GM19351 (cell line): Measurements from ENCODE around the gene MYORG.

ENCODE experiments used
- ATAC-seq: cut with Tn5 transposase; IDR thresholded peaks from one replicate; pipeline ENCODE4 v1.9.1; 2021; ENCODE audit warnings: mild to moderate bottlenecking, moderate library complexity; ENCODE audit not compliant: unreplicated experiment

MYORG gene

DNA sequence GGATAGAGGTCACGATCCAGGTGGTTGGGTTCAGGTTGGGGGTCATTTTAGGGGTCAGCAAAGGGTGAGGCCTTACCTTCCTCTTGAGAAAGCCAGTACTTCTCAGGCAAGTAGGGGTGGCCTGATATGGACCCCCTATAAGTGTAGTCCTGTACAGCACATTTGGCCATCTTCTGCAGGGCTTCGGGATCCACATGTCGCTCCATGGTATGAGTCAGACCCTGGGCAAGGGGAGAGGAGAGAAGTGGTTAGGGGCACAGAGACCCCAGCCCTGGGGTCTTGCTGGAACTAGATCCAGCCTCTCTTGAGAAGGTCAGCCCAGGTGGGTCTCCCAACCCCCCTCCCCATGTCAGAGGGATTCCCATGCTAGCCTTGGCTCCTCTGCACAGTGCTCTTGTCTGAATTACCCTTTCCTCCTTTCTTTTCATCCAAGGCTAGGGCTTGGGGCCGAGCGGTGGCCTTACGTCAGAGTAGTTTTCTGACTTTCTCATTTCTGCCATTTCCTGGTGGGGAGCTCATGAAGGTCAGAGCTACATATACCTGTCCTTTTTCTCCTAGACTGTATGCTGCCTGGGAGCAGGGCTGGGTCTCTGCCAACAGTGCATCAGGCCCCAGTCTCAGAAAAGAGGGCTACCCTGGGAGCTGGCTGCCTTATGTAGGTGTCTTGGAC is 9.0 kb upstream of the MYORG start:
- no peak for ATAC-seq

DNA sequence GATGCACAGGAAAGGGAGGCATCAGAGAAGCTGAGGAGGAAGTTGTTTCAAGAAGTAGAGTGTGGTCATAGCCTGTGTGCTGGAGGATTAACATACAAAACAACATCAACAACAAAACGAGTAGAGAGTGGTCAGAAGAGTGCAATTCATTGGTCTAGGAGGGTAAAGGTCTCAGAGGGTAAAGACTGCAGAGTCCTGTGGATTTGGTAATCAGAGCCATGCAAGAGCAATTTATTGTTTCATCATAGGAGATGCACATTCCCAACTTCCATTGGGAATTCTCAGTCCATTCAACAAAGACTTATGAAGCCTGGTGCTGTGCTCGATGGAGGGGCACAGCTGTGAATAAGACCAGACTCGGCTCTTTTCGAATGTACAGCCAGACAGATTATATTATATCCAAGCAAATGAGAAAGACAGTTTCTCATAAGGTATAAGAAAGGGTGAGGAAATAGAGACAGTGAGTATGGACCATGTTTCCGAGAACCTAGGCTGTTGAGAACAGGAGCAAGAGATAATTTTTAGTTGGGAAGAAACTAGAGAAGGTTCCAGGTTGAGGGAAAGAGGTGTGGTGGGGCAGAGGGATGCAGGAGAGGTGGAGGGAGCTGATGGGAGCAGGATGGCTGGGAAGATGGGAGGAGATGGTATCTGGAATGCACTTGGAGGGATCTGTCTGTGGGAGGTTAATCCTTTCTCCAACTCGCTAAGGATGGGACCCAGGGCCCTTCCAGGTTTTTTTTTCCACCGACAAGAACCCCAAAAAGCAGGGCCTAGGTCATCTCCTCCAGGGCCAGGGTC is 7.9 kb upstream of the MYORG start:
- no peak for ATAC-seq

DNA sequence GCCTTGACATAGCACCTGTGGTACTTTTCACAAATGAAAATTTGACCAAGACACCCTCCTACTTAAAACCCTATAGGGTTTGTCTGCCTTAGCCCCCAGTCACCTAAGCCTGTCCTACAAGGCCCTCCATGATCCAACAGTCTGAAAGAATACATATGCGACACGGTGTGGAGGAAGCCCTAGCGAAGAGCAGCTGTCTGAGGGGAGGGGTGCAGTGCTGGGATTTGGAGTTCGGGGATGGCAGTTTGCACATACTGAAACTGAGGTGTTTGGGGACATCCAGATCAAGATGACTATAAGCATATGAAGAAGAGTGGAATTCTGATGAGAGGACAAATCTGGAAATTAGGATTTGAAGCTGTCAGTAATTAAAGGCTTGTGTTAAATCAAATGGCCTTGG is 7.2 kb upstream of the MYORG start:
- ATAC-seq, result no peak

DNA sequence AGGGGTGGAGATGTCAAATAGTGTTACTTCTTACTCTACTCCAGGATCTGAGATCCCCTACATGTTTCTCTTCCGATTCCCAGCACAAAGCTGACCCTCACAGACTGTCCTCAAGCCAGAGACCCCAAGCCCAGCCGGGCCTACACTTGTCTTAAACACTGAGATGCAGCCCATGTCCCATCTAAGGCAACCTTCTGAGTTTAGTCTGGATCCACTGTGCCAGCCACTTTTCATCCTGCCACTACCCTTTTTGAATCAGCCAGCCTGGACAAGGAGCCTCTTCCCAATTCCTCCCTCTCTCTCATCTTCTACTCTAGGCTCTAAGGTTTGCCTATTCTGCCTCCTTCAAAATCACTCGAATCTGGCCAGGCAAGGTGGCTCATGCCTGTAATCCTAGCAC is 6.2 kb upstream of the MYORG start:
- no peak for ATAC-seq

DNA sequence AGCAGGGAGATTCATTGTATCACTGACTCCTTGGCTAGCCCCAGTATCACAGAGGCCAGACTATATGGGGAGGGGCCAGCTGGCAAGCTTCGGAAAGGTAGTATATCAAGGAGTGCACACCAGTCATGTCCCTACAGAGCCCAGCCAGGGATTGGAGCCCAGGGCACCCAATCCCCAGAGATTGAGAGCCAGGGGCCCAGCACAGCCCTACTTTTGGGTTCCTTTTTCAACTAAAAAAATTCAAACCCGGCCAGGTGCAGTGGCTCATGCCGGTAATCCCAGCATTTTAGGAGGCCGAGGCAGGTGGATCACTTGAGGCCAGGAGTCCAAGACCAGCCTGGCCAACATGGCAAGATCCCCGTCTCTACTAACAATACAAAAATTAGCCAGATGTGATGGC is 5.4 kb upstream of the MYORG start:
- ATAC-seq, result no peak

DNA sequence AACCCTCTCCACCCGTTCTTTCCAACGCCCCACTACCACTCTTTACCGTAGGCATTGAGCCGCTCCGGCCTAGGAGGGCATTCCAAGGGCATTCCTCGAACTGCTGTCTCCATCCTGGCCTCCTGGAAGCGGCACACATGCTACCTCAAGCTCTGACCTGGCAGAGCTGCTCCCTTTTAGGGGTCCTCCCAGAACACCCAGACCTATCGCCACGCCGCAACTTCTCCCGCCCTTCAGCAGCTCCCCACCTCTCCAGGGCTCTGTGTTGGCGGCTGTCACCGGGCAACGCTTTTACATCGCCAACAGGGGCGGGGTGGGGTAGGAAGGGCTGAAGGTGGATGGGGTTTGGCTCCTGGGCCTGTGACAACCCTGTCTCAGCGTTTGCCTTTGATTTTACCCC is 4.6 kb upstream of the MYORG start:
- no peak for ATAC-seq

DNA sequence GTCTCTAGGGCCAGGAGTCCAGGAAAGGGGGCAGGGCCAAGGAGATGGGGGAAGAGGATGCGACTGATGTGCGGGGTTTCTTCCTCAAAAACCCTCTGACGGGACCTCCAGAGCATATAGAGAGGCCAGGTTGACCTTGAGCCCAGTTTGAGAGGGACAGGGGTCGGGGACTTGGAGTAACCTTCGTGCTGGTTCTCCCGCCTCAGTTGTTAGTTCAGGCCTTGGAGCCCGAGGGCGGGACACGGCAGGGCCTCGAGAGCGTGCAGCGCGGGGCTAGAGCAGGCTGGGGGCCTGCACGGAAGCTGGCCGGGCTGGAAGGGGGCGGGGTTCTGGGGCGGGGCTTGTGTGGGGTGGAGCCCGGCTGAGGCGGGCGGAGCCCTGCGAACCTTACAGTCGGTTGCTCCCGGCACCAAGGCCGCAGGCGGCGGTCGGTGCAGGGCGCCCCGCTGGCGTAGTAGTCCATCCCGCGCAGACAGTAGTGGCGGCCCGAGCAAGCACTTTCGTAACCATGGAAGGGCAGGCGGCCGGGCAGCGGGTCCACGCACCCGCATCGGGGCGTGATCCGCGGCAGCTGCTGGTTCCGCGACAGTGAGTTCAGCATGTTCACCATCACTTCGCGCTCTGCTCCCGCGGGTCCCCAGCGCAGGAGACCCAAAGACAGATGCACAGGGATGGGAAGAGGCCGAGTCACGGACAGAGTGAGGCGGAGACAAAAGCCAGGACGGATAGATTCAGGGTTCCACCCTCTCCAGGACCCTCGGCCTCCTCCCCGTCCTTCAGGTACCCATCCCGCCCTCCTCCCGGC is 4.0 kb upstream of the MYORG start:
- peak; percentile 43 for ATAC-seq

DNA sequence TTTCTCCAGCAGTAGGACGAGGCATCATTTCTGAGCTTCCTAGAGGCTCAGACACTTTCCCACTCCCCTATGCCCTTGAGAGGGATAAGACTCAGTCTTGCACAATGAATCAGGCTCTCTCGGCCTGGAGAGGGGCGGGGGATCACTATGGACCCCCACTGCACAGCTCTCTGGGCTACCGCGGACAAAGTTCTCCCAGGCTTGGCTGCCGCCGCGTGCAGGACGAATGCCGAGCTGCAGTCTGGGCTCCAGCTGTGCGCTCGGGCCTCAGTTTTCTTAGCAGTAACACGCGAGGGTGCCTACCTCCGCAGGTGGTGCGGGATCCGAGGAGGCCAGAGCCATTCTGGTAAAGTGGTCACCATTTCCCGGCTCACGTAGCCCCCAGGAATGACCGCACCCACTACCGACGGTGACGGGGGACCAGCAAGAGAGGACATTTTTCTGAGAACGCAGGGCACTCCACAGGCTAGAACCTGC is 3.4 kb upstream of the MYORG start:
- ATAC-seq, result no peak

DNA sequence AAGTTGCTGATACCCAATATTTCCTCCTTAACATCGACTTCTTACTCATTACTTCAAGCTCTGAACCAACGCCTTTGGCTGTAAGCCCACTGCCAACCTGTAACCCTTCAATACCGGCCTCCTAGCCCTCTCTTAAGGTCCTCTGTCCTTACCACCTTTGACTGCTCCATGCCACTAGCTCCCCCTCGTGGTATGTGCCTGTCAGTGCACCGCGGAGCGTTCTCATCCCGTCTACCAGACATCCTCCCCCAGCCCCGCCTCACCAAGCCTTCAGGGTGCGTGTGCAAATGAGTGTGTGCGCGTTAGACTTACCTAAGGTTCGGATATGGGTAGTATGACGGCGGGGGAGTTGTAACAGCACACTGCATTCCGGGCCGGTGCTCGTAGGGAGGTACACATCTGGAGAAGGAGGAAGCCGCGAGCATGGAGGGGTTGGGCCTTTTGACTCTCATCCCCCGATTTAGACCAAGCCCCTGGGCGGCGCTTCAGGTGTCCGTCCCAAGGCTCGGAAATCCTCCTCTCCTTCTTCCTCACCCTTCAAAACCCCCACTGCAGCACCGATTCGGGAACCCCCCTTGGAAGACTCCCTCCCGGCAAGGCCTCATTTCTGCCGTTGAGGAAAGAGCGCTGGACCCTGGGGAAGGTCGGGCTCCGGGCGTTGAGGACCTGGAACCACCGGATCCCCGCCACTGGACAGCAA is 2.8 kb upstream of the MYORG start:
- peak; percentile 24 for ATAC-seq

DNA sequence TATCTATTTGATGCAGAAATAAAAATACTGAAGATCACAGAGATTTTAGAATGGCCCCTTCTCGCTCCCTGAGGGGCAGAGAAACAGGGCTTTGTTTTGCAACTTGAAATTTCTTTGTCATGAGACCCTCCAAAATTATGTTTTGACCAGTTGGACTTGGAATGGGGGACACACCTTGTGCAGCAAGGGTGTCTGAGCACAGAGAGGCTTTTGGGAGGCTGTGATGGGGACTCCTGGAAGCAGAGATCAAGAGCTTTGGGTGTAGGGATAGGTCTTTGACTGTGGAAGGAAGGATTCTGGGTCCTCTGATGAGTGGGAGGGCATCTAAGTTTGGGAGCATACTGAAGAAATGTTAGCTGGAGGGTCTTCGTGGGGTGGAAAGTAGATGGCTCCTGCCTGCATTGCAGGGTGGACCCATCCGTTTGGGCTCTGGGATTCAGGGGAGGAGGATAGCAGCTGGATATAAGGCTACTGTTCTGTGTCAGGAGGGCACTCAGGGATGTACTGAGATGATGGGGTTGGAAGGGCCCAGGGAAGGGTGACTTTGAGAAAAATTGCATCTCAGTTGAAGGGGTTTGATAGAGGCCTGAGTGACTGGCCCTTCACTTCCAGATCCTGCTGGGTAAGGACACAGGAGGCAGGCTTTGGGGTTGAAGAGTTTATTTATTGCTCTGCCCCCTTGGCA is 1.8 kb upstream of the MYORG start:
- ATAC-seq, result no peak

DNA sequence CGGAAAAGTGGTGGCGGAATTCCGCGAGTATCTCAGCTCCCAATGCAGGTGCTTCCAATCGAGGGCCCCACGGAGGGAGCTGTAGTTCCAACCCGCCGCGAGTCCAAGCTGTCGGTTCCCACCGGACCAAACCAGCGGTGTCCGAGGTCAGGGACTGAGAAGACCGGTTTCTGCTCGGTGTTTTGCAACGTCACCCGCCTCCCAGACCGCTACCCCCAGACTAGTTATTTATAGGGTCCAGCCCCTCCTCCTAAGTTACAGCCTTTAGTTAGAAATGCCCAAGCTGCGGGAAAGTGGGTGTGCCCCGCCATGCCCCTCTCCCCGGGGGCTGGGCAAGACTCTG is 677 bp upstream of the MYORG start:
- ATAC-seq, result no peak

DNA sequence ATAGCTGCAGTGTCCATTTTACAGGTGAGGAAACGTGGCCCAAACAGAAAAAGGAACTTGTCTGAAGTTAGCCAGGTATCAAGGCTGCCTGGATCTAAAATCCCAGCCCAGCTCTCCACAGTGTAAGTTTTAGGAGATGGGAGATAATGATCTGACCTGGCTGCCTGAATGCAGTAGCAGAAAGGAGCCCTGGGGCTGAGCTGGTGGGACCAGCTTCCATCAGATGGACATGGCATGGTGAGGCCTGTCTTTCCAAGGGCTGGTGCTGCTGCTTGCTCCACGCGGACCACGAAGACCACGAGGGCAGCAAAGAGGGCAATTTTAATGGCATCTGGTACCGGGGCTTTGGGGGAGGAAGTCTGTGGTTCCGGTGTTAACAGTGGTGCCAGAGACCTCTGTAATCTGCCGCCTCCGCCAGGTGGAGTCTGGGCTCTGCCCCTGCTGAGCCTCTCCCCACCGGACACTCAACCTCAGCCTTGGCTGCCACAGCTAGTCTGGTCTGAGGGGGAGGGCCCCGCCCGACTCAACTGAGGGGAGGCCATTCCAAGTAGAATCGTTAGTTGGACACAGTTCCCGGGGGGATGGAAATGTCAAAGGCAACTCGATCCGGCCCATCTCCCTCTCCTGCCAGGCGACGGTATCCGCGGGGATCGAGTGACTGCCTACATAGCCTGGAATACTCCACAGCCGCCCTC is 650 bp downstream of the MYORG start:
- no peak for ATAC-seq

DNA sequence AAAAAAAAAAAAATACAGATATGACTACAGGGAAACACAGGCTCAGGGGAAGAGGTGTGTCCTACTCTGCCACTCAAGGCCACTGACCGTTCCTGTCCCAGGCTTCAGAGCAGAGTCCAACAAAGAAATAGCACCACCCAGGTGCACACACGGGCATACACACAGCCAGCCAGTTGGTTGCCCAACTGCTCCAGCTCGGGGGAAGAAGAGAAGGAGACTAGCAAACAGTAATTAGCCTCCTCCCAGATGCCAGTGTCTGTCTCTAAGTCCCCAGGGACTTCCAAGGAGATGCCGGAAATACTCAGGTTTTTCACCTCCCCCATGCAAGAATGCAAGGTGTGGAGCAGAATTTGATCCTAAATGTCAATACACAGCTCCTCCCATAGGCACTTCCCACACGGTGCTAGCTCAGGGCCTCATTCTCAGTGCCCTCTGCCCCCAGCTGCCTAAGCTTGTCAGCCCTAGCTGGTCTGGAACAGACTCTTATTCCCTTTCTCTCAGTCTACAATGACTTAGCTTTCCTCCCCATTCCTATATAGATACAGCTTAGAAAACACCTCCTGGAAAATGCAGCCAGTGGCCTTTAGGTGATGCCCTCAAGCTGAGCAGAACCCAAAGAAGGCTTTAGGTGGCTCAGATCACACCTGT is 1.7 kb downstream of the MYORG start:
- no peak for ATAC-seq

DNA sequence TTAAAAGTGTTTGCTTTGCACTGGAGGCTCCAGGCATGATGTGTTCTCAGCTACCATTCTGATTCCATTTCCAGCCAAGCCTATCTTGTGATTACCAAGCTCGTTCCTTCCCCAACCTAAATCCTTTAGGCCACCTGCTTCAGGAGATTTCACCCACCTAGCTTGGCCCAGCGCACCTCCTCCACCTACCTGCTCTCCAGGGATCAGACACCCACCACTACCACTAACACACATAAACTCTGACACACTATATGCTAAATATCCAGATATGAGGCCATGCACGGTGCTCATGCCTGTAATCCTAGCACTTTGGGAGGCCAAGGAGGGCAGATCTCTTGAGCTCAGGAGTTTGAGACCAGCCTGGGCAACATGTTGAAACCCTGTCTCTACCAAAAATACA is 2.4 kb downstream of the MYORG start:
- no peak for ATAC-seq

DNA sequence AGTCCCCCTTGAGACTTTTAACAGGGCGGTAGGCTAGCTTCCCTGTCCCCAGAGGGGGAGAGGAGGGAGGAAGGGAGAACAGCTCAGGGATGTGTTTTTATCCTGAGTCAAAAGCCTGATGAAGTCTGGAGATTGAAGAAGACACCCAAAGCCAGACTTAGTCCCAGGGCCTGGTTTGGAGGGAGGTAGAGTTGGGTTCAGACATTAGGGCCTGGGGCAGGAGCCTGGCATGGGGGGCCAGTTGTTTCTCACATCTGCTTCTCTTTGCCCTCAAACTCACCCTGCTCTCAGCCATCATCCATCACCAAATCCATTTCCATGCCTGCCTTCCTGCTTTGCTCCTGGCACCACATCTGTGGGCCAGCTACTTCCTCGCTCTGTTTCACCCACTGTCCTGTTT is 2.9 kb downstream of the MYORG start:
- no peak for ATAC-seq

DNA sequence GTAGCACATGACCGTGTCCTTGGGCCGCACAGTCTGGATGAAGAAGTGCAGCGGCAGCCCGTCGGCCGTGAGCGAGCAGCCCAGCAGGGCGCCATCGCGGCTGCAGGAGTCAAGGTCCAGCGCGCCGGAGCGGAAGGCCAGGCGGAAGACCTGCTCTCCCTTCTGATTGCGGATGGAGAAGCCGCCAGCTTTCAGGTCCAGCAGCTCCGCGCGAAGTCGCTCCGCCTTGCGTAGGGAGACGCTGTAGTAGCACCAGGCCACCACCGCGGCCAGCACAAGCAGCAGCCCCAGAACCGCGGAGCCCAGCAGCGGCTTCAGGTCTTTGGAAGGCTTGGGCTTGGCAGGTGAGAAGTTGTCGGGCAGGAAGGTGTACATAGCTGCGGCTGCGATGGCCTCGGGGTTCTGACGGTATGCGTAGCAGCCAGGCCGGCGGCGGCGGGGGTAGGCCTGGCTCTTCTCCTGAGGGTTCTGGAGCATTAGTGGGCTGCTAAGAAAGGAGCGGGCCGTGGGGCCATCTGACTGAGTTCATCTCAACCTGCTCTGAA is 4.2 kb downstream of the MYORG start:
- ATAC-seq, result no peak

DNA sequence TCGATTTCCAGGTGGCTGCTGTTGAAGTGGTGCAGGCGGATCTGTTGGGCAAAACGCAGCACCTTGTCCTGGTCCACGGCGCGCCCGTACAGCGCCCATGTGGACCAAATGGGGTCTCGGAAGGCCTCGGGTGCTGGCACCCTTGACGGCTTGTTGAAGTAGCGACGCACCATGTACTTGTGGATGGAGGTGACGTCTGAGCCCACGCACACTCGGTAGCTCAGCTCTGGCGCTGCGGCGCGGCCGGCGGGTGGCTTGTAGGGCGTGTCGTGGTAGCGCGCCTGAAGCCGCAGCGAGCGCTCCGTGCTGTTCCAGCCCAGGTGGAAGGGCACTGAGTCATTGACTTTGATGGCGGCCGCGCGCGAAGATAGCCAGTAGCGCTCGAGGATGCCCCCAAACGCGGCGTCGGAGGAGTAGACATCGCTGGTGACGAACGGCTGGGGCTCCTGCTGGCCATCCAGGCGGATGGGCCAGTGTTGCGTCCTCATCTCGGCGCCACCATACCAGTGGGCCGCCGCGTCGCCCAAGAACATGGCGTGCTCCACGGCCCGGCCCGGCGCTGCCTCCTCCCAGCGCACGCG is 4.7 kb downstream of the MYORG start:
- no peak for ATAC-seq

DNA sequence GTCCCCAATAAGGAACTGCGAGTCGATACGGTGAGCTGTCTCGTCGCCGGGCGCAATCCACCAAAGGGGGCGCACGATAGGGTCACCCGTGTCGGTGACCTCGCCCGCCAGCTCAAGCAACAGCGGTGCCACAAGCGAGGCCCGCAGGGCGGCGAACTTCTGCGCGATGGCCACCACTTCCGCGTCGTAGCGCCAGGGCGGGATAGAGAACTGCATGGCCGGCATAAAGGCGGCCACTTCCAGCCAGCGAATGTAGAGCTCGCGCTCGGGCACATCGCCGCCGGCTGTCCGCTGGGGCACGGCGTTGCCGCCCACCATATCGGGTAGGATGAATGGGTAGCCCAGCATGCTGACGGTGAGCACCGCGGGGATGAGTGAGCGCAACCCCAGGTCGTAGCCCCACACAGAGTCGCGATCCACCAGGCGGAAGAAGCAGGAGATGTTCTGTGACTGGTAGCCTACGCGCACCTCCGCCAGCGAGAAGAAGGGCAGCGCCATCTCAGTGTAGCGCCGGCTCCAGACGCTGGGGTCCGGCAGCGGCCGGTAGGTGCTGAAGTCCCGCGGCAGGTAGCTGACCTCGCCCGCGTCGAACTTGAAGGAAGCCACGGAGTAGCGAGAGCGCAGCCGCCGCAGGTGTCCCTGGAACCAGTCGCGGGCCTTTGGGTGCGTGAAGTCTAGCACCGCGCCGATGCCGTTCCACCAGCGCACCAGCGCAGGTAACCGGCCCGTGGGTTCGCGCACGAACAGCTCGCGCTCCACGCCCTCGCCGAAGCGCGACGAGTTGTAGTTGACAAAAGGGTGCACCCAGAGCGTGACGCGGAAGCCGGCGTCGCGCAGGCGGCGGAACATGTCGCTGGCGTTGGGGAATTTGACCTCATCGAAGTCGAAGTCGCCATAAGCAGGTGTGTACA is 5.5 kb downstream of the MYORG start:
- no peak for ATAC-seq
